MM.1S (cell line): ENCODE measurements around the gene HKDC1.

Source experiments
- DNase-seq: peaks from one replicate; pipeline ENCODE4 v3.0.0-alpha.2; 2015
- H2AFZ ChIP-seq: fragments of 300-600 bp; sonication (generic); 2 replicates; pipeline ENCODE4 v1.6.0; 2016; ENCODE audit warnings: antibody characterized with exemption, low read length
- H3F3A ChIP-seq: fragments of 300-600 bp; sonication (generic); 2 replicates; pipeline ENCODE4 v1.6.1; 2016; ENCODE audit warnings: mild to moderate bottlenecking, antibody characterized with exemption, low read length, moderate library complexity, mixed read lengths; ENCODE audit not compliant: insufficient read depth
- H3K27ac ChIP-seq: fragments of 300-600 bp; sonication (generic); 2 replicates; pipeline ENCODE4 v1.5.1; 2016; ENCODE audit warnings: mild to moderate bottlenecking, low read length
- H3K27me3 ChIP-seq: fragments of 300-600 bp; sonication (generic); replicated peaks from 2 replicates; pipeline ENCODE4 v1.6.0; 2016; ENCODE audit warnings: low read length; ENCODE audit not compliant: insufficient read depth
- H3K36me3 ChIP-seq: fragments of 300-600 bp; sonication (generic); replicated peaks from 2 replicates; pipeline ENCODE4 v1.6.1; 2016; ENCODE audit warnings: mild to moderate bottlenecking, low read length, mixed read lengths; ENCODE audit not compliant: insufficient read depth
- H3K4me1 ChIP-seq: fragments of 300-600 bp; sonication (generic); 2 replicates; pipeline ENCODE4 v1.6.1; 2016; ENCODE audit warnings: low read length, mixed read lengths
- H3K4me2 ChIP-seq: fragments of 300-600 bp; sonication (generic); 2 replicates; pipeline ENCODE4 v1.6.0; 2016; ENCODE audit warnings: low read depth, low read length
- H3K4me3 ChIP-seq: fragments of 300-600 bp; sonication (generic); 2 replicates; pipeline ENCODE4 v1.5.1; 2016; ENCODE audit warnings: low read length, mixed read lengths
- H3K79me2 ChIP-seq: fragments of 300-600 bp; sonication (generic); 2 replicates; pipeline ENCODE4 v1.6.1; 2016; ENCODE audit warnings: mixed run types, low read length, mixed read lengths
- H3K9ac ChIP-seq: fragments of 300-600 bp; sonication (generic); 2 replicates; pipeline ENCODE4 v1.6.1; 2016; ENCODE audit warnings: low read length, mixed read lengths
- H3K9me2 ChIP-seq: fragments of 300-600 bp; sonication (generic); replicated peaks from 2 replicates; pipeline ENCODE4 v1.6.1; 2016; ENCODE audit warnings: mild to moderate bottlenecking, low read length, mixed read lengths; ENCODE audit not compliant: insufficient read depth
- H3K9me3 ChIP-seq: fragments of 300-600 bp; sonication (generic); replicated peaks from 2 replicates; pipeline ENCODE4 v1.6.1; 2016; ENCODE audit warnings: mild to moderate bottlenecking, low read length, mixed read lengths; ENCODE audit not compliant: insufficient read depth
- H4K20me1 ChIP-seq: fragments of 300-600 bp; sonication (generic); 2 replicates; pipeline ENCODE4 v1.6.1; 2016; ENCODE audit warnings: mild to moderate bottlenecking, low read length, moderate library complexity, mixed read lengths; ENCODE audit not compliant: insufficient read depth
- EZH2 ChIP-seq: fragments of 300-600 bp; sonication (generic); optimal IDR thresholded peaks from 2 replicates; pipeline ENCODE3; 2017; ENCODE audit warnings: low read depth, mild to moderate bottlenecking, antibody characterized with exemption, low read length, mixed read lengths
- EZH2phosphoT487 ChIP-seq: fragments of 300-600 bp; sonication (generic); IDR thresholded peaks from 2 replicates; pipeline ENCODE4 v1.6.1; 2018; ENCODE audit warnings: antibody characterized with exemption, low read length
- TF ChIP-seq, protein P1 (sequence below): fragments of 300-600 bp; sonication (generic); IDR thresholded peaks from 2 replicates; pipeline ENCODE4 v1.5.1; 2016; ENCODE audit warnings: antibody characterized with exemption, low read length, mixed read lengths

HKDC1 gene

DNA sequence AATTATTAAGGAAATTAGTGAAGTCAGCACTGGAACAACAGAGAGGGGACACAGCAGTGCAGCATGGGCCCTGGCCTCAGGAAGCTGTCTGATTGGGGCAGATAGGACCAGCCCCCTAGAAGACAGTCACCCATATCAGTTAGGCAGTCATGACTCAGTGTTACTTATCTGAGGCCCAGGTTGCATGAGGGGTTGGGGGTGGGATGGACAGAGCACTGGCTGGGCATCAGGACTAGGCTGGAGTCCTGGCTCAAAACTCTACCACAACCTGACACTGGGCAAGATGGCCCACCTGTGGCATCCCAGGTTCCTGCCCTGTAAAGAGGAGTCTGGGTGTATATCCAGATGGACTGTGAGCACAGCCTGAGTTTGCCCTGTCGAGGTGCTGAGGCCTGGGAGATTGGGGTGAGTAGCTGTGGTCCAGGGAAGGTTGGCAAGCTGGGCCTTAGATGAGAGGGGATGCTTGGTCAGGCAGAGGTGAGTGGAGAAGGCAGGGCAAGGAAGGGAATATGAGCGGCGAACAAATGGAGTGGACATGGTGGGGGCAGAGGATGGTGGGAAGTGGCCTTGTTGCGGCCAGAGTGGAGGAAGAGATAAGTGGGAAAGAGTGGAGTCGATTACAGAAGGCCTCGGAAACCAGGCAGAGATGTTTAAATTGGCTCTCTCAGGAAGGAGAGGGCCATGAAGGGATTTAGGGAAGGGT is 95.6 kb downstream of the HKDC1 start:
- Histone ChIP-seq H3K9me3 (no peaks in the 10 kb centered on the region), H3K79me2 (0 out of 2 replicates have a peak, but pooled peaks cover 3% of the 10 kb centered on the region), H3K4me3 (no peak overlapping the region), H4K20me1 (no peaks in the 10 kb centered on the region), H3K4me1 (peaks cover 15% of the 10 kb centered on the region; the same call in 1 of the 2 replicates), H3K9ac (no peak overlapping the region), H3K4me2 (no peak overlapping the region), H3K27me3 (no peaks in the 10 kb centered on the region), H2AFZ (no peak overlapping the region), H3K27ac (no peak overlapping the region), H3K36me3 (no peaks in the 10 kb centered on the region), H3K9me2 (no peaks in the 10 kb centered on the region), H3F3A (no peaks in the 10 kb centered on the region)
- TF ChIP-seq EZH2 (no peak), EZH2phosphoT487 (no peak)
- TF ChIP-seq, protein P1, sequence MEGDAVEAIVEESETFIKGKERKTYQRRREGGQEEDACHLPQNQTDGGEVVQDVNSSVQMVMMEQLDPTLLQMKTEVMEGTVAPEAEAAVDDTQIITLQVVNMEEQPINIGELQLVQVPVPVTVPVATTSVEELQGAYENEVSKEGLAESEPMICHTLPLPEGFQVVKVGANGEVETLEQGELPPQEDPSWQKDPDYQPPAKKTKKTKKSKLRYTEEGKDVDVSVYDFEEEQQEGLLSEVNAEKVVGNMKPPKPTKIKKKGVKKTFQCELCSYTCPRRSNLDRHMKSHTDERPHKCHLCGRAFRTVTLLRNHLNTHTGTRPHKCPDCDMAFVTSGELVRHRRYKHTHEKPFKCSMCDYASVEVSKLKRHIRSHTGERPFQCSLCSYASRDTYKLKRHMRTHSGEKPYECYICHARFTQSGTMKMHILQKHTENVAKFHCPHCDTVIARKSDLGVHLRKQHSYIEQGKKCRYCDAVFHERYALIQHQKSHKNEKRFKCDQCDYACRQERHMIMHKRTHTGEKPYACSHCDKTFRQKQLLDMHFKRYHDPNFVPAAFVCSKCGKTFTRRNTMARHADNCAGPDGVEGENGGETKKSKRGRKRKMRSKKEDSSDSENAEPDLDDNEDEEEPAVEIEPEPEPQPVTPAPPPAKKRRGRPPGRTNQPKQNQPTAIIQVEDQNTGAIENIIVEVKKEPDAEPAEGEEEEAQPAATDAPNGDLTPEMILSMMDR, result no peak
- no peak for DNase-seq

DNA sequence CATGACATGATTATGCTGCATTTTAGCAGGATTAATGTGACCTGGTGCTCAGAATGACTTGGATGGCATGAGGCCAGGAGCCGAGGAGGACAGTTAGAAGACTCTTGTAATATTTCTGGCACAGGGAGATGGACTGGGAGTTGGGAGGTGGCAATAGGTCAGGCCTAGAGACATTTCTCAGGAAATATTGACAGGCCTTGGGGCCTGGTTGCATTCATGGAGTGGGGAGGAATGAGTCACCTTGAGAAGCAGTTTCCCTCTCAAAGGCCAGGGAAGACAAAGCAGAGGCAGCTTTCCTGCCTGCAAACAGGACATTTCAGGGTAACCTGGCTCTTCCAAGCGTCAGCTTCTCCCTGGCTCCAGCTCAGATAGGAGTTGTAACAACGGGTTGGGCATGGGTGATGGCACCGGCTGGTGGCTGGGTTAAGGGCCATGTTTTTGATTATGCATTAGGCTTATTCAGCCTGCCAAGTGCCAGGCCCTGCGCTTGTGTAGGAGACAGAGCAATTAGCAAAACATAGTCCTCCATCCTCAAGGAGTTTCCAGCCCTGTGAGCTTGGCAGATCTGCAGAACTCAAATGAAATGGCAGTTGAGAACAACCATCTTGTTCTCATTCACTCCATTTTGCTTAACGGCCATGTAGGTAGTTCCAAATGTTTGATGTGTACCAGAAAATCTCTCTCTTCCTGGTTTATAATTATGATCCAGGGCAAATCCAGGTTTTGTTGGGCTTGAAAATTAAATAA is 96.4 kb downstream of the HKDC1 start:
- H3K9me3 ChIP-seq, result no peaks in the 10 kb centered on the region
- no peaks in the 10 kb centered on the region for H3K36me3 ChIP-seq
- TF ChIP-seq, protein P1, result no peak
- TF ChIP-seq EZH2phosphoT487, result no peak
- no peak for TF ChIP-seq EZH2
- no peaks in the 10 kb centered on the region for H3K9me2 ChIP-seq
- no peak overlapping the region for H3K4me3 ChIP-seq
- no peak overlapping the region for H3K4me2 ChIP-seq
- H4K20me1 ChIP-seq, result no peaks in the 10 kb centered on the region
- H3K27me3 ChIP-seq, result no peaks in the 10 kb centered on the region
- no peak overlapping the region for H3K27ac ChIP-seq
- DNase-seq, result no peak
- peaks cover 15% of the 10 kb centered on the region; the same call in 1 of the 2 replicates for H3K4me1 ChIP-seq
- H2AFZ ChIP-seq, result no peak overlapping the region
- H3K9ac ChIP-seq, result no peak overlapping the region
- H3F3A ChIP-seq, result no peaks in the 10 kb centered on the region
- 0 out of 2 replicates have a peak, but pooled peaks cover 3% of the 10 kb centered on the region for H3K79me2 ChIP-seq
